GM12872 (cell line): Measurements from ENCODE around the gene NR2F2.

Experiments used
- CTCF ChIP-seq: IDR thresholded peaks from 3 replicates; pipeline ENCODE4 v1.5.1; 2011; ENCODE audit warnings: low read depth, mild to moderate bottlenecking, low read length, moderate library complexity; ENCODE audit not compliant: insufficient read depth

NR2F2 gene

GRCh38 chr15:96356494-96357455, 26.3 kb downstream of the NR2F2 start:
- TF ChIP-seq CTCF, result peak; percentile 87

GRCh38 chr15:96358001-96358801, 27.7 kb downstream of the NR2F2 start:
- TF ChIP-seq CTCF, result no peak

GRCh38 chr15:96358821-96359615, 28.5 kb downstream of the NR2F2 start:
- no peak for TF ChIP-seq CTCF

- TF ChIP-seq CTCF, result no peak
These were observed 29.4 kb downstream of the NR2F2 start for GRCh38 chr15:96359616-96360521.

GRCh38 chr15:96360581-96361308, 30.2 kb downstream of the NR2F2 start:
- TF ChIP-seq CTCF, result no peak

- TF ChIP-seq CTCF, result no peak
These were observed 31.0 kb downstream of the NR2F2 start for GRCh38 chr15:96361309-96362010.
